Erythroblast (primary cell): Measurements from ENCODE around the gene GNB1L.

ENCODE experiments used
- GATA1 ChIP-seq: IDR thresholded peaks from 2 replicates; pipeline ENCODE4 v1.6.1; 2011; ENCODE audit warnings: low read depth, mild to moderate bottlenecking, control low read depth, low read length, moderate library complexity
- POLR2A ChIP-seq: IDR thresholded peaks from 2 replicates; pipeline ENCODE4 v1.6.1; 2011; ENCODE audit warnings: mild to moderate bottlenecking, low read length

DNA sequence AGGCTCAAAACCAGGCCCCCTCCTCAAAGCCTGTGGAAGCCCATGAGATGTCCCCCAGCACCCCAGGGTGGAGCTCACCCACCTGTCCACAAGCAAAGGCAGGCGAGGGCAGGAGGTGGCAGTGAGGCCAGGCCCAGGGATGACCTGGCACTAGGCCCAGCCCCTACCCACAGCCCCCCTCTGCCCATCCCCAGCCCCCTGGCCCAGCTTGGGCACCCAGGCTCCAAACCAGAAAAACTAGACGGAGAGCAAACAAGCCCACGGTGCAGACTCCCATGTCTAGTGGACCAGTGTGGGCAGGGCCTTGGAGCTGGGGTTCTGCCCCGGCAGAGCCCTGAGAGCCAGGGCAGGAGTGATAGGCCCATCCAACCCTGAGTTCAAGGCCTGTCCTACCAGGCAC lies 111.0 kb downstream of the GNB1L start:
- TF ChIP-seq POLR2A (no peak), GATA1 (no peak)
